GM18519 (cell line): ENCODE data around the gene KCNJ18.
"Not testable (repeated sequence)": the region's sequence is repeated elsewhere in the genome, so short reads cannot be mapped to it uniquely, and the experiment has no call there.

Source experiments
- ATAC-seq: cut with Tn5 transposase; IDR thresholded peaks from one replicate; pipeline ENCODE4 v1.9.1; 2021; ENCODE audit warnings: mild to moderate bottlenecking, moderate library complexity; ENCODE audit not compliant: unreplicated experiment, low FRiP score

The KCNJ18 gene

DNA sequence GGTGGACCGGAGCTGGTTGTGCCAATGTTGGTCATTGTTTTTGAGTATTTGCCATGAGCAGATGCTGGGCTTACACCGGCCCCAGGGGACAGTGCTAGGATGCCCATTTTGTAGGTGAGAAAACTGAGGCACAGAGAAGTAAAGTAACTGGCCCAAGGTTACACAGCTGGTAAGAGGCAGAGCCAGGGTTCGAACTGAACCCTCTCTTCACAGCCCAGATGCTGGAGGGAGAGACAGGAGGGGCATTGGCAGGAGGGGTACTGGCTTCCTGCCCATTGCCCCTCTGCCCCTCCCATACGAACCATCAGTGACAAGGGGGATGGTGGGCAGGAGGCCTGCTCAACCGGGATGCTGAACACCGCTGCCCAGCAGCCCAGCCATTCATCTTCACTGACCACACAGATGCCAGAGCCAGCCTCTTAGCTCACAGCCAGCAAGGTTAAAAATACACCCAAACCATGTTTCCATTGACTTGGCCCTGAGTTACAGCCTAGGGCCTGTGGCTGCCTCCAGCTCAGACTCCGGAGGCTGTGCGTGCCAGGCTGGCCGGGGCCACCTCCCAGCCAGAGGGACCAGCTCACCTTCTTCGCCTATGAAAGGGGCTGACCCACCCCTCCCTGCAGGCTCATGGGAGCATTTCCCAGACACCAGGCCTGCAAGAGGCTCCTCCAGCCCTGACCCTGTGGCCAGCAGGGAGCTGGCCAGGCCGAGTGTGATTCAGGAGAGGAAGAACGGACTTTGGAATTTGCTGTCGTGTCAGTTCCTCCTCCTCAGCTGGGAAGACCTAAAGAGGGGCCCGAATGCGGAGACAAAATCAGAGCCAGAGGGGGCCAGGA is 57.6 kb downstream of the KCNJ18 start:
- not testable (repeated sequence) for ATAC-seq

DNA sequence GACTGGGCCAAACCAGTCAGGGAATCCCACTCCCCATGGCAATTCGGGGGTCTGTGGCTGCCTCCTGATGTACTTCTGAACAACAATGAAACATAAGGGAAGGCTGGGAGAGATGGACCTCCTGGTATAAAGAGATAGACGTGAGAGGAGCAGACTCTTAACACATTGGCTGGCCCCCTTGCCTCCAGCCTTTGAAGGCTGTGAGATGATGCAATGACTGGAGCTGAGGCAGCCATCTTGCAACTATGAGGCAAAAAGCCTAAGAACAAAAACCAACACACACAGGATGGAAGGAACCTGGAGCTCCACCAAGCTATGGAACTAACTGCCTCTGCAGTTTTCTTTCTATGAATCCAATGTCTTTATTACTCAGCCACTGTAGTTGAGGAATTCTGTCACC is 58.8 kb downstream of the KCNJ18 start:
- not testable (repeated sequence) for ATAC-seq
